Measurements from ENCODE around the gene STK24. TPM values are rescaled to one million over a fixed set of nuclear protein-coding genes. Genes with fewer than 3 reads are reported as not detected.
A peak's percentile ranks its signal among the peaks of the same experiment; 100 is the strongest.

The STK24 gene
- total RNA-seq, 4 donors from 2014 or later = 28.7 to 68.4 (median 49.4) TPM

DNA sequence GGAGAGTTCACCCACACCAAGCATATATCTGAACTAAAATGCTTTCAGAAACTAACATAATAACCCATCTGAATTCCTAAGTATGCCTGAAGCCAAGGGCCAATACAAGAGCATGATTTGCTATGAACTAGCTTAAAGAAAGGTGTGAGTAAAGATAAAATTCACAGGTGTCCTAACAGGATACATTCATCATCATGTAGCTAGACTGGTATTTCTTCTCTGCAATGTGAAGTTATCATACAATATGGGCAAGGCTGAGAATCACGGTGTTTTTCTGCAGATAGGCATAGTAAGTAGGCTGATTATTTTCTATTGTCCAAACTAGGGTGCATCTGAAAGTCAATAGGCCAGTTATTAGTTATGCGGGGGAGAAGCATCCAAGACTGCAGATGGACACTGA is 63.1 kb downstream of the STK24 start:
- DNase-seq (no peak), ATAC-seq (no peak)
- H3K36me3 ChIP-seq = no peaks in the 10 kb centered on the region
- no peaks in the 10 kb centered on the region for H3K9me3 ChIP-seq
- no peak overlapping the region for H3K27ac ChIP-seq
- intact Hi-C loops (cut with DNase I; ENCODE audit: low total_unique reads) (no loop called here), in situ Hi-C loops (cut with MboI; ENCODE audit: low sequenced_read_pairs in 4 of 4) (no loop called here)
- H3K4me1 ChIP-seq = peaks cover 34 to 43% of the 10 kb centered on the region in 2 donors
- H3K4me3 ChIP-seq = no peak overlapping the region
- TF ChIP-seq POLR2A (IDR thresholded peaks at IDR 0.05) = no peak
- TF ChIP-seq, protein P1, sequence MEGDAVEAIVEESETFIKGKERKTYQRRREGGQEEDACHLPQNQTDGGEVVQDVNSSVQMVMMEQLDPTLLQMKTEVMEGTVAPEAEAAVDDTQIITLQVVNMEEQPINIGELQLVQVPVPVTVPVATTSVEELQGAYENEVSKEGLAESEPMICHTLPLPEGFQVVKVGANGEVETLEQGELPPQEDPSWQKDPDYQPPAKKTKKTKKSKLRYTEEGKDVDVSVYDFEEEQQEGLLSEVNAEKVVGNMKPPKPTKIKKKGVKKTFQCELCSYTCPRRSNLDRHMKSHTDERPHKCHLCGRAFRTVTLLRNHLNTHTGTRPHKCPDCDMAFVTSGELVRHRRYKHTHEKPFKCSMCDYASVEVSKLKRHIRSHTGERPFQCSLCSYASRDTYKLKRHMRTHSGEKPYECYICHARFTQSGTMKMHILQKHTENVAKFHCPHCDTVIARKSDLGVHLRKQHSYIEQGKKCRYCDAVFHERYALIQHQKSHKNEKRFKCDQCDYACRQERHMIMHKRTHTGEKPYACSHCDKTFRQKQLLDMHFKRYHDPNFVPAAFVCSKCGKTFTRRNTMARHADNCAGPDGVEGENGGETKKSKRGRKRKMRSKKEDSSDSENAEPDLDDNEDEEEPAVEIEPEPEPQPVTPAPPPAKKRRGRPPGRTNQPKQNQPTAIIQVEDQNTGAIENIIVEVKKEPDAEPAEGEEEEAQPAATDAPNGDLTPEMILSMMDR (IDR thresholded peaks at IDR 0.05 in 4 of 5, conservative IDR thresholded peaks at IDR 0.05 in 1 of 5) = no peak
- no peaks in the 10 kb centered on the region for H3K27me3 ChIP-seq

DNA sequence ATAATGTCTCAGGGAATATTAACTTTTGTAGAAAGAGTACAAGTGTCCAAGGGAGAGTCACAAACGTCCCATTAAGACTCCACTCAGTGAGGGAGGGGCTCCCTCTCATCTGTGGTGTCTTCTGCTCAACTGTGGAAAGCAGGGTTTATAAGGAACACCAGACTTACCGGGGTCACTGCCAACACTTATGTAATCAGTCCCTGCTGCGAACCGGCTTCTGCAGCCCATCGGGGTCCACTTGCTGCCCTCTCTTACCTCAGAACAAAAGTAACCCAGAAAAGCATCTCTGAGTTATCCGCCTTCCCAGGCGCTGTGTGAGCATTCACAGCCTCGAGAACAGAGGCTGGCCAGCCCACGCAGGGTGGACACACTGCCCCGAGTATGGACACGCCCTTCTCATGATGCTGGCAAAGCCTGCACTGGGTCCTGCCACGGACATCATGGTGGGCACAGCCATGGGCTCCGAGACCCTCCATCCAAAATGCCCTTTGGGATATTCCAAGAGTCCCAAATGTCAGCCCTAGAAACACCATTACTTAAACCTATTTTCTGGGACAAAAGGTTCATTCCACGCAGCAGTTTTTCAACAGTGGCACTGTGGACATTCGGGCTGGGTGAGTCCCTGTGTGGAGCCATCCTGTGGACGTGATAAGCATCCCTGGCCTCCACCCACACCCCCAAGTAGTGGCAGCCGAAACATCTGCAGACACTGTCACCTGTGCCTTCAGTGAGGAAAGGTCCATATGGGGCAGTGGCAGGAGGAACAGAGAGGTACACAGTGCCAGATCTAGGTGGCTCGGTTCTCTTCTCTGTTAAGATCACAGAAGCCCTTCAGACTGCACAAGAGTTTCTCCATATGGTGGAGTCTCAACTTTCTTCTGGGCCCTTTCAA is 63.9 kb downstream of the STK24 start:
- ATAC-seq = no peak
- in situ Hi-C loops (cut with MboI; ENCODE audit: low sequenced_read_pairs in 4 of 4) (no loop called here), intact Hi-C loops (cut with DNase I; ENCODE audit: low total_unique reads) (no loop called here)
- Histone ChIP-seq H3K4me1 (peaks cover 39 to 47% of the 10 kb centered on the region in 2 donors), H3K4me3 (no peak overlapping the region), H3K9me3 (no peaks in the 10 kb centered on the region), H3K27me3 (no peaks in the 10 kb centered on the region), H3K36me3 (no peaks in the 10 kb centered on the region), H3K27ac (no peak overlapping the region)
- TF ChIP-seq POLR2A (IDR thresholded peaks at IDR 0.05) = no peak
- TF ChIP-seq, protein P1 (IDR thresholded peaks at IDR 0.05 in 4 of 5, conservative IDR thresholded peaks at IDR 0.05 in 1 of 5) = no peak
- DNase-seq = no peak

DNA sequence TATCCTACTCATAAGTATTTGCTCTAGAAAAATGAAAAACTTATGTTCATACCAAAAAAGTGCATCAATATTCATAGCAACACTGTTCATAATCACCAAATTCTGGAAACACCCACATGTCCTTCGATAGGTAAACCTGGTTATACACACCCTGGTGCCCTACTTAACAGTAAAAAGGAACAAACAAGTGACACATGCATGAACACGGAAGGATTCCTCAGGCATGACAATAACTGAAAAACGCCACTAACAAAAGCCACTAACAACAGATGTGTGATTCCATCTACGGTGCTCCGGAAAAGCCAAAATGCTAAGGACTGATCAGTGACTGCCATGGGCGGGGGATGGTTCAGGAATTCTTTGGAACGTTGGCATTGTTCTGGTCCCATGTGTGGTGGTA is 65.5 kb downstream of the STK24 start:
- DNase-seq = no peak
- Histone ChIP-seq H3K36me3 (no peaks in the 10 kb centered on the region), H3K4me1 (peaks cover 53 to 57% of the 10 kb centered on the region in 2 donors), H3K4me3 (no peak overlapping the region), H3K9me3 (no peaks in the 10 kb centered on the region), H3K27me3 (no peaks in the 10 kb centered on the region), H3K27ac (no peak overlapping the region)
- TF ChIP-seq, protein P1 (IDR thresholded peaks at IDR 0.05 in 4 of 5, conservative IDR thresholded peaks at IDR 0.05 in 1 of 5) = no peak
- TF ChIP-seq POLR2A (IDR thresholded peaks at IDR 0.05) = no peak
- intact Hi-C loops (cut with DNase I; ENCODE audit: low total_unique reads) = no loop called here
- in situ Hi-C loops (cut with MboI; ENCODE audit: low sequenced_read_pairs in 4 of 4) = no loop called here
- no peak for ATAC-seq

DNA sequence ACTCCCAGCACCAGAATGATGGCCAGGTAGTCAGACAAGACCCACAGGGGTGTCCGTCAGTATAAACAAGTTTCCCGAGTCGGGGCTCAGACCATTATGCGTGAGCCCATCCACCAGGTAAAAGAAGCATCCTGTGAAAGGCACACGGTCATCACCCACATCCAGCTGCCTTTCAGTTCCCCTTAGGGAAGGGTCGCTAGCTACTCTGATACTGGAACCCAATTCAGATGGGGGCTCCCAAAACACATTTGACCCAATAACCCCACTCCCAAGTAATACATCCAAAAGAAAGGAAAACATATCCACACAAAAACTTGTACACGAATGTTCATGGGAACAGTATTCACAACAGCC is 66.8 kb downstream of the STK24 start:
- Histone ChIP-seq H3K9me3 (no peaks in the 10 kb centered on the region), H3K27me3 (no peaks in the 10 kb centered on the region), H3K27ac (peak overlapping the region; percentile 44 to 61 (median 50)), H3K36me3 (no peaks in the 10 kb centered on the region), H3K4me1 (peaks cover 56 to 61% of the 10 kb centered on the region in 2 donors), H3K4me3 (no peak overlapping the region)
- ATAC-seq = no peak
- no peak for TF ChIP-seq POLR2A (IDR thresholded peaks at IDR 0.05)
- TF ChIP-seq, protein P1 (IDR thresholded peaks at IDR 0.05 in 4 of 5, conservative IDR thresholded peaks at IDR 0.05 in 1 of 5) = no peak
- in situ Hi-C loops (cut with MboI; ENCODE audit: low sequenced_read_pairs in 4 of 4) (no loop called here), intact Hi-C loops (cut with DNase I; ENCODE audit: low total_unique reads) (no loop called here)
- no peak for DNase-seq

All from gastrocnemius medialis (tissue), 4 donors.